Loucy (cell line): ENCODE data around the gene VPREB3.

Experiments
- EZH2phosphoT487 ChIP-seq: fragments of 200-600 bp; IDR thresholded peaks from 2 replicates; pipeline ENCODE4 v1.6.1; 2018; ENCODE audit warnings: antibody characterized with exemption, mild to moderate bottlenecking, moderate library complexity, borderline replicate concordance
- TF ChIP-seq, protein P1 (sequence below): fragments of 200-600 bp; sonication (generic); conservative IDR thresholded peaks from 2 replicates; pipeline ENCODE4 v1.5.1; 2014; ENCODE audit warnings: mild to moderate bottlenecking, antibody characterized with exemption, low read length

DNA sequence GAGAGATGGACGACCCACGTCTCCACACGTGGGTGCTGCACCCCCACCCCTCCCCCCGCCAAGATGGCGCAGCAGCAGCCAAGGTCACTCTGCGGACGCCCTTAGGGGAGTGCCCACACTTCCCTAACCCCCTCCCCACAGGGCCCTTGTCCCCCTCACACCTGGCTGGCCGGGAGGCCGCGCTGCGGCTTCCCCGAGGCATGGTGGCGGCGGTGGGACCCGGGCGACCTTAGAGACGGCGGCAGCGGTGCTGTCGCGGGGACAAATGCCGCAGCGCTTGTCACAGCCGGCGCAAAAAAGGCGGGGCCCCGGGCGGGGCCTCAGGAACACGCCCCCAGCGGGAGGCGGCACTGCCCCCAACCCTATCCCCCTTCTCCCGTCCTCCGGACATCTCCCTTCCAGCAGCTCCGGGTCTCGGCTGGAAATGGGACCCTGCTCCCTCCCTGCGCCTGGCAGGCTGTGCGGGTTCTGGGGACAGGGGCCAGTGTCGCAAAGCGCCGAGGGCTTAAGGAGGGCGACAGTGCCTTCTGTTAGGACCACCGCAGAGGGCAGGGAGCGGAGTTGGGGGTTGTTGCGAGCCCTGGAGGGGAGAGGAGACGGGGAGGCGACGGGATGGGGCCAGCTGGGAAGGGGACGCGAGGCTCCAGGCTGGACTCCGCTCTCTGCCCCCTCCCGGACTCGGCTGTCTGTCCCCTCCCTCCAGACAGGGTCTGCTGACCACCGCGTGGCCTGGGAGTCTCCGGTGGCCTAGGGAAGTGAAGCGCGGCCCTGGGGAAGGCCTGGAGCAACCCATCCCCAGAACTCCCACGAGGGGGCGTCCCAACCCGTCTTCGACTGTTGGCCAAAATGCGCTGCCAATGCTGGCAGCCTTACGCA is 13.7 kb upstream of the VPREB3 start, which contains the start of gene CHCHD10:
- TF ChIP-seq, protein P1, sequence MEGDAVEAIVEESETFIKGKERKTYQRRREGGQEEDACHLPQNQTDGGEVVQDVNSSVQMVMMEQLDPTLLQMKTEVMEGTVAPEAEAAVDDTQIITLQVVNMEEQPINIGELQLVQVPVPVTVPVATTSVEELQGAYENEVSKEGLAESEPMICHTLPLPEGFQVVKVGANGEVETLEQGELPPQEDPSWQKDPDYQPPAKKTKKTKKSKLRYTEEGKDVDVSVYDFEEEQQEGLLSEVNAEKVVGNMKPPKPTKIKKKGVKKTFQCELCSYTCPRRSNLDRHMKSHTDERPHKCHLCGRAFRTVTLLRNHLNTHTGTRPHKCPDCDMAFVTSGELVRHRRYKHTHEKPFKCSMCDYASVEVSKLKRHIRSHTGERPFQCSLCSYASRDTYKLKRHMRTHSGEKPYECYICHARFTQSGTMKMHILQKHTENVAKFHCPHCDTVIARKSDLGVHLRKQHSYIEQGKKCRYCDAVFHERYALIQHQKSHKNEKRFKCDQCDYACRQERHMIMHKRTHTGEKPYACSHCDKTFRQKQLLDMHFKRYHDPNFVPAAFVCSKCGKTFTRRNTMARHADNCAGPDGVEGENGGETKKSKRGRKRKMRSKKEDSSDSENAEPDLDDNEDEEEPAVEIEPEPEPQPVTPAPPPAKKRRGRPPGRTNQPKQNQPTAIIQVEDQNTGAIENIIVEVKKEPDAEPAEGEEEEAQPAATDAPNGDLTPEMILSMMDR, result peak; percentile 67
- TF ChIP-seq EZH2phosphoT487, result no peak
